DND-41 (cell line): Measurements from ENCODE around the gene GPR161.
A peak's percentile ranks its signal among the peaks of the same experiment; 100 is the strongest.

Source experiments
- ATAC-seq: fragments of 200-7000 bp; cut with Tn5 transposase; 3 replicates; pipeline ENCODE4 v1.9.1; 2021; ENCODE audit warnings: low read depth; ENCODE audit not compliant: insufficient read depth
- DNase-seq: peaks from one replicate; pipeline ENCODE4 v3.0.0-alpha.2; 2020
- H2AFZ ChIP-seq: 2 replicates; pipeline ENCODE4 v1.6.0; 2012; ENCODE audit warnings: low read depth, low read length
- H3K27ac ChIP-seq: 2 replicates; pipeline ENCODE4 v1.5.1; 2012; ENCODE audit warnings: low read length, inconsistent platforms
- H3K27me3 ChIP-seq: fragments of 200-600 bp; sonication (generic); 2 replicates; pipeline ENCODE4 v1.6.0; 2012; ENCODE audit warnings: low read length, mild to moderate bottlenecking, inconsistent platforms; ENCODE audit not compliant: insufficient read depth, poor library complexity
- H3K36me3 ChIP-seq: 2 replicates; pipeline ENCODE4 v1.5.1; 2012; ENCODE audit warnings: low read length, inconsistent platforms; ENCODE audit not compliant: insufficient read depth
- H3K4me1 ChIP-seq: 2 replicates; pipeline ENCODE4 v1.5.1; 2012; ENCODE audit warnings: mild to moderate bottlenecking, low read length; ENCODE audit not compliant: insufficient read depth
- H3K4me2 ChIP-seq: 2 replicates; pipeline ENCODE4 v1.6.0; 2012; ENCODE audit warnings: mild to moderate bottlenecking, moderate library complexity, low read length, inconsistent platforms; ENCODE audit not compliant: insufficient read depth
- H3K4me3 ChIP-seq, 2 experiments: fragments of 200-600 bp in 1 of 2; shearing (Covaris generic) in 1 of 2; 2 replicates each; pipeline ENCODE4 v1.5.1; 2012 to 2016; ENCODE audit warnings: inconsistent platforms in 2 of 2, low read length in 2 of 2, mild to moderate bottlenecking in 2 of 2, low read depth in 1 of 2, moderate library complexity in 1 of 2
- H3K79me2 ChIP-seq: 2 replicates; pipeline ENCODE4 v1.6.0; 2012; ENCODE audit warnings: low read length, inconsistent platforms; ENCODE audit not compliant: insufficient read depth
- H3K9ac ChIP-seq: 2 replicates; pipeline ENCODE4 v1.6.0; 2012; ENCODE audit warnings: low read depth, mild to moderate bottlenecking, inconsistent platforms, low read length, moderate library complexity
- H3K9me3 ChIP-seq: 2 replicates; pipeline ENCODE4 v1.5.1; 2012; ENCODE audit warnings: low read length, moderate library complexity, mild to moderate bottlenecking, inconsistent platforms; ENCODE audit not compliant: insufficient read depth, severe bottlenecking
- H4K20me1 ChIP-seq: 2 replicates; pipeline ENCODE4 v1.6.0; 2012; ENCODE audit warnings: low read length; ENCODE audit not compliant: insufficient read depth
- CTCF ChIP-seq: IDR thresholded peaks from 2 replicates; pipeline ENCODE4 v1.5.1; 2012; ENCODE audit warnings: borderline replicate concordance, low read length, moderate library complexity, mild to moderate bottlenecking; ENCODE audit not compliant: poor library complexity, severe bottlenecking; ENCODE audit errors: extremely low read depth
- EZH2 ChIP-seq: IDR thresholded peaks from 3 replicates; pipeline ENCODE4 v1.6.1; 2012; ENCODE audit warnings: borderline replicate concordance, low read depth, mild to moderate bottlenecking, moderate library complexity, low read length, inconsistent platforms; ENCODE audit not compliant: severe bottlenecking

GPR161 gene

GRCh38 chr1:168082008-168082876 lies 54.5 kb downstream of the GPR161 start:
- H3K4me3 ChIP-seq = no peak overlapping the region
- peak; percentile 98 for TF ChIP-seq CTCF
- TF ChIP-seq EZH2 = no peak
- peak; percentile 94 for ATAC-seq
- no peak overlapping the region for H3K4me2 ChIP-seq
- peak; percentile 78 for DNase-seq
- H2AFZ ChIP-seq = no peak overlapping the region
- H3K27ac ChIP-seq = no peak overlapping the region
- H3K9me3 ChIP-seq = no peaks in the 10 kb centered on the region
- H3K27me3 ChIP-seq = no peaks in the 10 kb centered on the region
- no peak overlapping the region for H3K9ac ChIP-seq
- H3K36me3 ChIP-seq = peaks cover 28% of the 10 kb centered on the region
- no peaks in the 10 kb centered on the region for H3K4me1 ChIP-seq
- no peaks in the 10 kb centered on the region for H3K79me2 ChIP-seq
- H4K20me1 ChIP-seq = no peaks in the 10 kb centered on the region

- TF ChIP-seq EZH2 = no peak
- no peak for TF ChIP-seq CTCF
- no peak overlapping the region for H3K4me3 ChIP-seq
- no peaks in the 10 kb centered on the region for H3K4me1 ChIP-seq
- no peak overlapping the region for H3K9ac ChIP-seq
- H2AFZ ChIP-seq = no peak overlapping the region
- ATAC-seq (no peak), DNase-seq (no peak)
- no peak overlapping the region for H3K4me2 ChIP-seq
- H4K20me1 ChIP-seq = no peaks in the 10 kb centered on the region
- H3K27me3 ChIP-seq = no peaks in the 10 kb centered on the region
- no peaks in the 10 kb centered on the region for H3K79me2 ChIP-seq
- no peaks in the 10 kb centered on the region for H3K9me3 ChIP-seq
- no peak overlapping the region for H3K27ac ChIP-seq
- H3K36me3 ChIP-seq = peaks cover 31% of the 10 kb centered on the region
These were observed 55.2 kb downstream of the GPR161 start for GRCh38 chr1:168081373-168082007.

GRCh38 chr1:168079761-168080160 lies 57.0 kb downstream of the GPR161 start:
- Histone ChIP-seq H3K4me1 (no peaks in the 10 kb centered on the region), H3K79me2 (no peaks in the 10 kb centered on the region), H3K27ac (no peak overlapping the region), H3K9me3 (no peaks in the 10 kb centered on the region), H2AFZ (no peak overlapping the region), H4K20me1 (no peaks in the 10 kb centered on the region), H3K27me3 (no peaks in the 10 kb centered on the region), H3K36me3 (peaks cover 41% of the 10 kb centered on the region), H3K4me2 (no peak overlapping the region), H3K4me3 (no peak overlapping the region), H3K9ac (no peak overlapping the region)
- no peak for TF ChIP-seq EZH2
- no peak for TF ChIP-seq CTCF
- DNase-seq = no peak
- no peak for ATAC-seq
